Activated T-helper 9 cell treated with anti-CD3 and anti-CD28 coated beads, Interleukin-2, amount 50 U/mL, for 16 hours (primary cell): ENCODE results near the gene PPFIBP1.

Experiments
- DNase-seq: peaks from one replicate; pipeline ENCODE4 v3.0.0-alpha.2; 2020; ENCODE audit warnings: low read depth

The PPFIBP1 gene

DNA sequence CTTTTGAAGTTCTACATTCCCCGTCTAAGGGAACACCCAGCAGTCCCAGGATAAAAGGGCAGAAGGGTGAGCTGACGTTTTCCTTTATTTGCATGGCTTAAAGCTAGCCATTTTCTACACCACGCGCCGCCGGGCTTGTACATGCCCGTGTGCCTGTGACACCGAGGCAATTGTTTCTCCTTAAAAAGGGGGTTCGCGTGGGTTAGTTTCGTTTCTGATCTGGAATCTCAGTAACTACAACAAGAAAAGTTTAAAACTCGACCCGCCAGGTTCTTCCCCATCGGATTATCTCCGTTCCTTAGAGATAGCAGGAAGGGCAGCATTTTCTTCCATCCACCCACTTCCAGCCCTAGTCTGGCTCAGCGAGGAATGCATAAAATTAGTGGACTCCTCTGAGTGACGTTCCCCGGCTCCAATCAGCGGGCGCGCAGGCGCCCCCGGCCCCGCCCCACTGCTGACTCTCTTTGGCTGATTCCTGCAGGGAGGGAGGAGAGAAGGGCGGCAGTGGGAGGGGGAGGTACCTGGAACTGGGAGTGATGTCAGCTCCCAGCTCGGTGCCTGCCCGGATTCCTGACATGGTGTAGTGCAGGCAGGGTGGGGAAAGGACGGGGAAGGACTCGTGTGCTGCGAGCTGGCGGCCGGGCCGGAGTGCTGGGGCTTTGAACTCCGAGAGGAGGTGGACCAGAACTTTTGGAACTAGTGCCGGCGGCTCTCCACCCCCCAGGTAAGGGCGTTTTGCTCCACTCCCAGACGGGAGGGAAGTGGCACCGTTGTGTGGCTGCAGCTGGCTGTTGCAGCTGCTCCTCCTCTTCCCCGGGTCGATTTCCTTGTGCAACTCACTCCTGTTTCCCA is at the start of gene PPFIBP1:
Gene PPFIBP1, plus strand, starts transcription at position 565 of the 852 bp plus-strand sequence. CDS start 109,191 bp downstream, outside the sequence.
- peak; percentile 97 for DNase-seq

DNA sequence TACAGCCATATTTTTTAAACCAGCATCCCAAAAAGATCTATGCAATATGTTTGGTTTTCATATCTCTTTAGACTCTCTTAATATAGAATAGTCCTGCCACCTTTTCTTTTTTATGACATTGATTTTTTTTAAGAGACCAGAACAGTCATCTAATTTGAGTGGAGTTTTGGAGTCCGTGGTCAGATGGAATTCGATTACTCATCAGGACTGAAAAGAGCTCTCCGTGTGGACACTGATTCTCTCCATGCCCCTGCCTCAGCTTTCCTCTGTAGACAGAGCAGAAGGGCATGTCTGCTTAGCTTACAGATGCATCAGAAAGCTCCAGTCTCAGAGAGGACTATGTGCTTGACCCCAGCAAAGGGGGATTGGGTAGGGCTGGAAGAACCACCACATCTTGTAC is 49.7 kb upstream of the PPFIBP1 start:
- no peak for DNase-seq

DNA sequence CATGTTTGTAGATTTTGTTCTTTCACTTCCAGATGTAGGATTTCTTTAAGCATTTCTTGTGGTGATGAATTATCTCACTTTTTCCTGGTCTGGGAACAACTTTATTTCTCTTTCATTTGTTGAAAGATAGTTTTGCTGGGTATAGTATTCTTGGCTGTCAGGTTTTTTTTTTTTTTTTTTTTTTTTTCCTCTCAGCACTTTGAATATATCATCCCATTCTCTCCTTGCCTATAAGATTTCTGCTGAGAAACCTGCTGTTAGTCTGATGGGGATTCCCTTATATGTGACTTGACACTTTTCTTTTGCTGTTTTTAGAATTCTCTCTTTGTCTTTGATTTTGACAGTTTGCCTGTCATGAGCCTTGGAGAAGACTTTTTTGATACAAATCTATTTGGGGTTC is 47.0 kb upstream of the PPFIBP1 start:
- DNase-seq, result no peak

DNA sequence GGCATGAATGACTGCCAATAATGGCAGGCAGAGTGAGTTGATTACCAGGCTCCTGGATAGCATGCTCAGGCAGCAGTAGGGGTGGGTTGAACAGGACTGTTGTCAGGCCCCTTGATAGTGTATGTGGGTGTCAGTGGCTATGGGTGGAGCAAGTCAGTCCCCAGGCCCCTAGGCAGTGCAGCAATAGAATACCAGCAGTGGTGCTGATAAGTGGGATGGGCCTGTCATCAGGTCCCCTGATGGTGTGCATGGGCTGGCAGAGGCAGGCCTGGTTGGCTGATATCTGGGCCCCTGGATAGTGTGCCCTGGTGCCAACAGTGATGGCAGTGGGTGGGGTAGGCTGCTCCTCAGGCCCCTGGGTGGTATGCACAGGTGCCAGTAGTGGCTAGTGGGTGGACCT is 45.1 kb upstream of the PPFIBP1 start:
- no peak for DNase-seq

DNA sequence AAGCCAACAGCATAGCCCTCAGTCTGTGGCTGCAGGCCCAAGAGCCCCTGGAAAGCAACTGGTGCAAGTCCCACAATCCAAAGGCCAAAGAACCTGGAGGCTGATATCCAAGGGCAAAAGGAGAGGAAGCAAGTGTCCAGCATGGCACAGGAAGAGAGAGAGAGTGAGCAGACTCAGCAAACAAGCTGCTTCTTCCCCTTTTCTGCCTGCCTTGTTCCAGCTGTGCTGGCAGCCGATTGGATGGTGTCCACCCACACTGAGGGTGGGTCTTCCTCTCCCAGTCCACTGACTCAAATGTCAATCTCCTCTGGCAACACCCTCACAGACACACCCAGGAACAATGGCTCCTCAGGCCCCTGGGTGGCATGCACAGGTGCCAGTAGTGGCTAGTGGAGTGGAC is 44.0 kb upstream of the PPFIBP1 start:
- no peak for DNase-seq

DNA sequence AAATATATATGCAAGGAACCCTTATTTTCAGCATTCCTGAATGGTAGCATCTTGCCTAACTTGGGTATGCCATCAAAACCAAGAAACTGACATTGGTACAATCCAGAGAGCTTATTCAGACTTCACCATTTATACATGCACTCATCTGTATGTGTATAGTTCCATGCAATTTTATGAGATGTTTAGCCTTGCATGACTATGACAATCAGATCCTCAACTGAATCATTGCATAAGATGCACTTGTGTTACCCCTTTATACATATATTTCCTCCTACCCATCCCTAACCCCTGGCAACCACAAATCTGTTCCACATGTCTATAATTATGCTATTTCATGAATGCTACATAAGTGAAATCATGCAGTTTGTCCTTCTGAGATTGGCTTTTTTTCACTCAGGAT is 37.0 kb upstream of the PPFIBP1 start:
- DNase-seq, result no peak

DNA sequence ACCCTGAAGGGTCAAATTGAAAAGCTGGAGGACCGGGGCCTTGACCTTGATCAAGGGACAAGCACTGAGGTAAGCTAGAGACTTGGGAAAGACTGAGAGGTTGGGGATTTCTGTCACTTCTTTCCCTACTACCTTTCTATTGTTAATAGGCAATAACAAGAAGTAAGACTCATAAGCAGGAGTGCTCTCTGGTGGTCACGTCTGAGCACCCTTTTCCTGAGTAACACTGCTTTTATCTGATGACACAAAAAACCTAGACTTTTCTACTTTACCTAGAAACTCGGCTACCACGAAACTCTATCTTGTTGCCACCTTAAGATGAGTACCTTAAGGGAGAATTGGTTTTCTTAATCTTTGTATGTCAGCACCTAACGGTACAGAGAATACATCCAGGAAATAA is 35.5 kb upstream of the PPFIBP1 start:
- no peak for DNase-seq

DNA sequence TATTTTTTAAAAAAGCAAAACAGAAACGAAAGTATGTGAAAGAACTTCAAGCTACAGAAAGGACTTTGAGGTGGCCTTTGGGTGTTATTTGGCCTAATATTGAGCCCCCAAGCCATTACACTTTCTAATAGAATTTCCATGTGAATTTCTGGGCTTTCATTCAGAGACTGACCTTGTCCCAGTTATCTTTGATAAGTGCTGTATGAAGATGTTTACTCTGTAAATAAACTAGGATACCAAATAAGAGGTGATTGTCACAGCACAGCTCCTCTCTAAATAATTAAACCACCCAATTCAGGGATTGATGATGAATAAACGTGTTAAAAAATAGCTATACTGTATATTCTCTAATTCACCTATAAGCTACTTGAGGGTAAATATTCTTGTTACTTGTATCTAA is 32.8 kb upstream of the PPFIBP1 start:
- no peak for DNase-seq

DNA sequence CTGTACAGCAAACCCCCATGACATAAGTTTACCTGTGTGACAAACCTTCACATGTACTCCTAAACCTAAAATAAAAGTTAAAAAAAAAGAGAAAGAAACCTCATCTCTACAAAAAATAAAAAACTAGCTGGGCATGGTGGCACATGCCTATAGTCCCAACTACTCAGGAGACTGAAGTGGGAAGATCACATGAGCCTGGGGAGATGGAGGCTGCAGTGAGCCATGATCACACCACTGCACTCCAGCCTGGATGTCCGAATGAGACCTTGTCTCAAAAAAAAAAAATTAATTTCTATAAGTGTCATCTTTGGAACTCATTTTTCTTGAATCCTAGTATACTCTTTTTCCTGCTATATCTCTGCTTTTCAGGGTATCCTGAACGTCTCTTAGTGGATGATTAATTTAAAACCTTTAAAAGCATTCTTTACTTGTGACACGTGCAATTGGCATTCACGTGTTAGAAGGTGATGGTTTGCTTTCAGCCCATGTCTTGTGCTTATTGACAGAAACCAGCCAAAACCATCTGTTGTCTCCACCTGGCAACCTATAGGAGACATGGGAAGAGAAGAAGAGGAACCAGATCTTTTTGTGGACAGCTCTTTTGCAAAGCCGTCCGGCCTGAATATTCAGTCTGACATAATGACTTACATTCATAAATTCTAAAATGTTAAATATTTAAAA is 30.6 kb upstream of the PPFIBP1 start:
- DNase-seq, result no peak

DNA sequence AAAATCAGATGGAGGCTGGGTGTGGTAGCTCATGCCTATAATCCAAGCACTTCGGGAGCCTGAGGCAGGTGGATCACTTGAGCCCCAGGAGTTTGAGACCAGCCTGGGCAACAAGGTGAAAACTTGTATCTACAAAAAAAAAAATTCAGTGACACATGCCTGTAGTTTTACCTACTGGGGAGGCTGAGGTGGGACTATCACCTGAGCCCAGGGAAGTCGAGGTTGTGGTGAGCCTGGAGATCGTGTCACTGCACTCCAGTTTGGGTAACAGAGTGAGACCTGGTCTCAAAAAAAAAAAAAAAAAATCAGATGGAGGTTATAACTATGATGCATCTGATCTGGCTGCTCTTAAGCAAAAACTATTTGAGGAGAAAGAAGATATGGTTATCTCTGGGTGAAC is 26.6 kb upstream of the PPFIBP1 start:
- DNase-seq, result no peak

DNA sequence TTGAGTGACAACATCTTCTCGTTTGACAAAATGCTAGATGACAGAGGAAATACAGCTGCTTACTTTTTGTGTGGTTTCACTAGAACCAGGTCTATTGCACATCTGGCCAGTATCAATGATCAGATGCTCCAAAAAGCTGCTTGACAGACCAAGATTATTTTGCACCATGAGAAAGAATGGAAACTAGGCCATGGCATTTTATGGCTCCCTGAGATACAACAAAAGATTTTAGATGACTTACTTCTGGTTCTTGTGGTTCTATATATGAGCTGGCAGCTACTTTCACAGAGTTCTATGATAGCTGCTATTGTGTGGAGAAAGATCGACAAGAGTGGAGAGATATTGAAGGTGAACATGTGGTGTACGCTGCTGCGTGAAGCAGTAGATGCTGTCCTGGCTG is 25.9 kb upstream of the PPFIBP1 start:
- no peak for DNase-seq

DNA sequence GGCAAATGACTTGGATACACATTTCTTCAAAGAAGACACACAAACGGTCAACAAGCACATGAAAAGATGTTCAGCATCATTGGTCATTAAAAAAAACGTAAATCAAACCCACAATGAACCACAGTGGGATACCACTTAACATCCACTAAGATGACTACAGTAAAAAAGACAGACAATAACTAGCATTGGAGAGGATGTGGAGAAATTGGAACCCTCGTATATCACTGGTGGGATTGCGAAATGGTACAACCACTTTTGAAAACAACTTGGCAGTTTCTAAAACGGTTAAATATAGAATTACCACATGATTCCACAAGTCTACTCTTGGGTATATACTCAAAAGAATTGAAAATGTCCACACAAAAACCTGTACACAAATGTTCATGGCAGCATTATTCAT is 25.2 kb upstream of the PPFIBP1 start:
- DNase-seq, result no peak

DNA sequence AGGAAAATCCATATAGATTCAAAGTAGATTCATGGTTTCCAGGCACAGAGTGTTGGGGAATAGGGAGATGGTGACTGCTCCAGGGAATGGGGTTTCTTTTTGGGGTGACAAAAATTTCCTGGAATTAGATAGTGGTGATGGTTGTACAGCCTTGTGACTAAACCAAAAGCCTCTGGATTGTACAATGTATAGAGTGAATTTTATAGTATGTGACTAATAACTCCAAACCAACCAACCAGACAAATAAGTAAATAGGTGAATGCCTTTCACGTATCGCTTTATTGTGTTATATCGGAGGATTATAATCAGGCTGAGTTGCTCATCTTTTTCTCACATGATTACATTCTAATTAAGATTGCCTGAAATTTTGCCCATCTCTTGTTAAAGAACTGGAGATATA is 24.6 kb upstream of the PPFIBP1 start:
- DNase-seq, result no peak

DNA sequence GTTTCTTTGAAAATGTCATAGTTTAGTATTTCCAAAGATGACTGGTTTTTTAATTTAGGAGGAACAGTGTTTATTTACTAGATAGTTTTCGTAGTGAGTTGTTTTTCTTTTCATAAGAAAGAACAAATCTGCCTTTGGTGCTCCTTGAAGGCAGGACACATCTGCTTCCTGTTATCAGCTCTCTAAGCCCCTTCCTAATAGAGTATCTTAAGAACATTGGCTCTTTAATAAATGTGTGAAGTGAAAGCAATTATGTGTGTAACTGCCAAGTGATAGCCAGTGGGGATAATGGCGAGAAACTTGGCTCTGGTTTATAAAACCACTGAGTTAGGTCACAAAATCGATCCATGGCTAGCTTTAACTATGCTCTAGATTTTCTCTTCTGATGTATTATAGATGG is 23.5 kb upstream of the PPFIBP1 start:
- no peak for DNase-seq

DNA sequence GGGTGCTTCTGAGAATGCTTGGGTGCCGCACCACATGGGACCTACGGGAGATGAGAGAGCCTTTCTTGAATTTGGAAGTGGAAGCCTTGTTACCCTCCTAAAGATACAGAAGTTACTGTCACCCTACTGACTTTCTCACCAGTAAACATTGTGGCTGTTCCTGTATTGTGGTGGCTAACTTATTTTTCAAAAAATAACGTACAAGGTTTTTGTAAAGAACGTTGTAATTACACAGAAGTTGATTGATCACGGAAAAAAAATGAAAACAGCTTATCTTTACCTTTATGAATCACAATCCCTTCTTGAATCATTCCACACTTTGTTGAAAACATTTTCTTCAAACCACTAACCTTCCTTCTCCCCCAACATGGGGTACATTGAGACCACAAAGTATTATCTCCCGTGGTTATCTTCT is 22.0 kb upstream of the PPFIBP1 start:
- no peak for DNase-seq

DNA sequence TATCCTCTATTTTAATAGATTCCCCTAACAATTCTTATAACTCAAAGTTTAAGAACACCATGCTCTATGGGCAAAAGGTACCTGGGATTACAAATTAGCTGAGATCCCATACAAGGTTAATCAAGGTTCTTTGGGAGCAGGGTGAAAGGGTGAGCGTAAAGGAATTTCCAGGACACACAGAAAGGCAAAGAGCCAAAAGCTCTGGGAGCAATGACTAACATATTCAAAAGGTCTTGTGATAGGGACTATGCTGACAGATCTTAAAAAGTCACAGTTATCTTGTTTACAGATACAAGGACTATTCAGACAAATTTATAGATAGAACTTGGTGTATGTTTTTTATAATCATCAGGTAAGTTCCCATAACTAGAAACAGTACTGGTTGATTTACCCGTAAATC is 19.5 kb upstream of the PPFIBP1 start:
- DNase-seq, result no peak

DNA sequence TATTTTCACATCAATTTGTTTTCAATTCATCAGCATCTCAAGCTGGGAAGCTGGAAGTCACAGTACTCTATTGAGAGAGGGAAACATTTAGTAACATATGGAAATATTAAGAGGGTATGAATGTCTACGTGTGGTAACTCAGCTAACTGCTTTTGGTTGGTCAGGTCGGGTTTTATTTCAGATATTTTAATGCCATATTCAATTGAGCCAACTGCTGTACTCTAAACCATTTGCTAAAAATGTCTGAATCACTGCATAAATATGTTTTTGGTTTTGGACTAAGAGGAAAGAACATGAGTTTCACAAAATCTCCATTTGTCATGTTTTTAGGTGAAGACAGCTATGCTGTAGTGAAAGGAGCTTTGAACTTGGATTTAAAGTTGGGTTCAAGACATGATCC is 18.9 kb upstream of the PPFIBP1 start:
- no peak for DNase-seq

DNA sequence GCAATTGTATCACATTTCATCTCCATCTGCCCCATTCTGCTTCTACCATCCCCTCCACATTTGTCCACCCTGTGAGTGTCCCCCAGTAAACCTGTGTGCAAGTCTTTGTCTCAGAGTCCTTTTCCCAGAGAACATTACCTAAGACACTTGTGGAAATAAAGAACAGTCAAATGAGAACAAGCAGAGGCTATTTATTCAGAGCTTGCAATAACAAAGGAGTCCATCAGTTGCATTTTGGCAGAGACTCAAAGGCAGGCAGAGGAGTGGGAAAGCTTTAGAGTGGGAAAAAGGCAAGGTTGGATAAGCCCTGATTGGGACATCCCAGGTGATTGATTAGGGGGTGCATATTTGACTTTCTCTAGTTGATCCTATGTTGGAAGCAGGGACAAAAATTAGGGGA is 18.2 kb upstream of the PPFIBP1 start:
- no peak for DNase-seq

DNA sequence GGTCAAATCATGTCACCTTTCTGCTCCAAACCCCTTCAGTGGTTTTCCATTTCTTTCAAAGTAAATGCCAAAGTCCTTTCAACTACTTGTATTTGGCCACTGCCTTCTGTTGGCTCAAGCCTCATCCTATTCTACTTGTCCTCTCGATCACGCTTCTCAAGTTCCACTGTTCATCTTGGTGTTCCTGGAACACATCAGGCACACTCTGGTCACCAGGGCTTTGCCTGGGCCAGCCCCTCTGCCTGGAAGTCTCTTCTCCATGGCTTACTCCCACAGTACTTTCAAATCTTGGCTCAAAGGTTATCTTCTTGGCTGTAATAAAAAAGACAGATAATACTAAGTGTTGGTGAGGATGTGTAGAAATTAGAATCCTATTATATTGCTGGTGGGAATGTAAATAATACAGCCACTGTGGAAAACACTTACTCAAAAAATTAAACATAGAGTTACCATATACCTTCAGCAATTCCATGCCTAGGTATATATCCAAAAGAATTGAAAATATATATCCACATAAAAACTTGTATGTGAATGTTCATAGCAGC is 17.3 kb upstream of the PPFIBP1 start:
- DNase-seq, result no peak

DNA sequence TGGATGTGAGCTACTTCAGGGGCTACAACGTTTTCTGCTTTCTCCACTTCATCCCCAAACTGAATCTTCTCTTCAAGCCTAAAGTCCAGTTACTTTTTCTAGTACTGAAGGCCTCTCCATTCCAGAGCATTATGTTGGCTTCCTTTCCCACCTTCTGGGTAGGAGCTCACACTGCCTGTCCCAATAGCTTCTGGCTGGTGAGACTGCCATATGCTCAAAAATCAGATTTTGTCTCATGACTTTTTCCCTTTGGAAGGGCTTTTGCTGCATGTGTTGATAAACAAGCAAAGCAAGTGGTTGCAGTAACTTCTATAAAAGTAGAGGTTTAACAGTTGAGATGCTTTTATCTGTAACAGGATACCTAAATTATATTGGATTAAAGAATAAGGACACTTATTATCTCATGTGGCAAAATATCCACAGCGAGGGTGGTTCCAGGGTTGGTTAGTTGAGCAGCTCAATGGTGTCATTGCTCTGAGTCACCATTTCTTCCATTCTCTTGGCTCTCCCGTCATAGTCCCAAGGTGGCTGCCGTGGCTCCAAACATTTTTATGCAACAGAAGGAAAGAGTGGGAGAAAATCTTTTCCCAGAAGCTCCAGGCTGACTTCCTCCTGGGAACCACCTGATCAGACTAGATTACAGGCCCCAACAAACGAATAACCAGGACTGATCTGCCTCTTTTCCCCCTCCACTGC is 15.1 kb upstream of the PPFIBP1 start:
- DNase-seq, result no peak

DNA sequence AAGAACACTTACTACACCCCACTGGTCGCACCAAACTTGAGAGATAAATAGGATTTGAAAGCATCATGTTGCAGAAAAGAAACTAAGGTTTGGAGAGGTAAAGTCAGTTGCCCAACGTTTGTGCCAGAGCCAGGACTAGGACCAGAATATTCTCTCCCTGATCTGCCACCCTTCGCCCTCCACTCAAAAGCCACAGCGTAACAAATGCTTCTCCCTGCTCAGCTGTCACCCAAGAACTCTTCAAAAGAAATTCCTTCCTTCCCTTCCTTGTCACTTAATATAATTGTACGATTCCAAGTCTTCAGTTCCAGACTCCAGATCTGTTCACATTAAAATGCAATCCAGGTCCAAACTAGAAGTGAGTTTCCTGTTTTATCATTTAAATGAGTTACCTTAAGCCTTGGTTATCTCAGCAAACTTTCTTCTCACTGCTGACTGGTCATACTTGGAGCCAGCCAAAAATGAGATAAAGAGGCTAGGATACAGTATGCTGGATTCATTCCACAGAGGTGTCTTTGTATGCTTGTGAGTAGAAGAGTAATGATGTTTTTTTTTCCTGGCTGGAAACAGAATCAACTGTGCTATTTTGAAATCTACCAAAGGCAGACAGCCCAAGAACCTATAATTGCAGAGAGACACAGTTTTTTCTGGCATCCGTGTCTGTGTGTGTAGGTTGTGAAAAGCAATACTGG is 12.8 kb upstream of the PPFIBP1 start:
- DNase-seq, result no peak

DNA sequence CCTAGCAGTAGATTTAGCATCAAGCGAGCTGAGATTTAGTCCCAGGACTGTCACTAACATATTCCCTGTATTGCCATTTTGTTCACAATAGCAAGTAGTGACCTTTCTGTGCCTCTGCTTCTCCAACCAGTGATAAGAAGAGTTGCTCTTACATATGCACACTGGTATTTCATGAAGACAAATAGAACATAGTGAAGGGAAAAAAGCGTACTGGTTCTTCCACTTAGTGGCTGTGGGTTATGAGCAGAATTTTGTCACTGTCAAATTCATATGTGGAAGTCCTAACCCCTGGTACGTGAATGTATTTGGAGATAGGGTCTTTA is 12.3 kb upstream of the PPFIBP1 start:
- no peak for DNase-seq
